Skeletal muscle tissue (tissue), 4 donors: ENCODE data around the gene DEDD. TPM values are rescaled to one million over a fixed set of nuclear protein-coding genes. Genes with fewer than 3 reads are reported as not detected.

Source experiments
- H3K27ac ChIP-seq: one replicate; pipeline ENCODE4 v1.7.0; 2013; ENCODE audit warnings: mild to moderate bottlenecking, low read depth, low read length, inconsistent platforms
- H3K27me3 ChIP-seq, 3 donors: one replicate each; pipeline ENCODE4 v1.7.0; 2013; ENCODE audit warnings: low read length in 3 of 3; ENCODE audit not compliant: control insufficient read depth in 3 of 3, insufficient read depth in 3 of 3
- H3K36me3 ChIP-seq, 3 donors: one replicate each; pipeline ENCODE4 v1.7.0; 2013; ENCODE audit warnings: low read length in 3 of 3; ENCODE audit not compliant: control insufficient read depth in 3 of 3, insufficient read depth in 3 of 3
- H3K4me1 ChIP-seq, 3 donors: one replicate each; pipeline ENCODE4 v1.7.0; 2013; ENCODE audit warnings: low read length in 3 of 3, mild to moderate bottlenecking in 3 of 3; ENCODE audit not compliant: control insufficient read depth in 3 of 3, insufficient read depth in 3 of 3
- H3K4me3 ChIP-seq, 3 donors: one replicate each; pipeline ENCODE4 v1.7.0; 2013; ENCODE audit warnings: low read length in 3 of 3
- H3K9ac ChIP-seq, 3 donors: one replicate each; pipeline ENCODE4 v1.7.0; 2013; ENCODE audit warnings: low read length in 3 of 3, mild to moderate bottlenecking in 3 of 3, moderate library complexity in 2 of 3, low read depth in 1 of 3
- H3K9me3 ChIP-seq, 3 donors: one replicate each; pipeline ENCODE4 v1.7.0; 2013; ENCODE audit warnings: low read length in 3 of 3; ENCODE audit not compliant: control insufficient read depth in 3 of 3
- total RNA-seq: library from RNA; depleted of rRNA; stranded (reverse); fragments of >200 nt; gene quantifications from one replicate; pipeline ENCODE4 v1.2.3, GENCODE V29; 2014
- donor health status: Osteomylitis.

DEDD gene
- total RNA-seq, 1 donor from 2014 or later: 19.8 TPM

- no peak overlapping the region for H3K4me3 ChIP-seq
- H3K27me3 ChIP-seq: no peaks in the 10 kb centered on the region
- H3K27ac ChIP-seq: no peak overlapping the region
- H3K9me3 ChIP-seq: no peaks in the 10 kb centered on the region
- no peak overlapping the region for H3K9ac ChIP-seq
- no peaks in the 10 kb centered on the region for H3K36me3 ChIP-seq
- peaks cover 0 to 4% (median 0%) of the 10 kb centered on the region in 3 donors for H3K4me1 ChIP-seq
Measured at GRCh38 chr1:161090617-161091016, 41.9 kb downstream of the DEDD start.

GRCh38 chr1:161089938-161090337, 42.5 kb downstream of the DEDD start:
- H3K9me3 ChIP-seq: no peaks in the 10 kb centered on the region
- H3K27ac ChIP-seq: no peak overlapping the region
- H3K9ac ChIP-seq: no peak overlapping the region
- H3K4me1 ChIP-seq: peaks cover 0 to 4% (median 0%) of the 10 kb centered on the region in 3 donors
- no peaks in the 10 kb centered on the region for H3K27me3 ChIP-seq
- no peaks in the 10 kb centered on the region for H3K36me3 ChIP-seq
- H3K4me3 ChIP-seq: no peak overlapping the region

GRCh38 chr1:161089251-161089924, 43.1 kb downstream of the DEDD start, which contains the start of gene NECTIN4:
NECTIN4 (minus strand) TSS chr1:161089558; CDS start chr1:161089296, 262 bp downstream.
- Histone ChIP-seq H3K4me3 (no peak within 1 kb of the TSS), H3K9ac (no peak within 1 kb of the TSS), H3K4me1 (peaks cover 0 to 4% (median 0%) of the 10 kb centered on the region in 3 donors), H3K27me3 (no peaks in the 10 kb centered on the region), H3K9me3 (no peaks in the 10 kb centered on the region), H3K27ac (no peak within 1 kb of the TSS), H3K36me3 (no peaks in the 10 kb centered on the region)

- Histone ChIP-seq H3K4me3 (no peak overlapping the region), H3K27ac (no peak overlapping the region), H3K36me3 (no peaks in the 10 kb centered on the region), H3K4me1 (peaks cover 0 to 5% (median 0%) of the 10 kb centered on the region in 3 donors), H3K9ac (no peak overlapping the region), H3K9me3 (no peaks in the 10 kb centered on the region), H3K27me3 (no peaks in the 10 kb centered on the region)
Measured at GRCh38 chr1:161088587-161089110, 43.8 kb downstream of the DEDD start.

- no peaks in the 10 kb centered on the region for H3K9me3 ChIP-seq
- no peak overlapping the region for H3K4me3 ChIP-seq
- no peak overlapping the region for H3K27ac ChIP-seq
- no peaks in the 10 kb centered on the region for H3K36me3 ChIP-seq
- no peaks in the 10 kb centered on the region for H3K27me3 ChIP-seq
- H3K9ac ChIP-seq: no peak overlapping the region
- peaks cover 0 to 12% (median 4%) of the 10 kb centered on the region in 3 donors for H3K4me1 ChIP-seq
Measured at GRCh38 chr1:161086457-161086856, 46.0 kb downstream of the DEDD start.

GRCh38 chr1:161085165-161085564, 47.3 kb downstream of the DEDD start:
- Histone ChIP-seq H3K9ac (no peak overlapping the region), H3K4me3 (no peak overlapping the region), H3K27ac (no peak overlapping the region), H3K27me3 (no peaks in the 10 kb centered on the region), H3K4me1 (peaks cover 0 to 12% (median 4%) of the 10 kb centered on the region in 3 donors), H3K36me3 (no peaks in the 10 kb centered on the region), H3K9me3 (no peaks in the 10 kb centered on the region)

- H3K9ac ChIP-seq: no peak overlapping the region
- H3K27ac ChIP-seq: no peak overlapping the region
- peaks cover 0 to 3% (median 0%) of the 10 kb centered on the region in 3 donors for H3K27me3 ChIP-seq
- no peaks in the 10 kb centered on the region for H3K36me3 ChIP-seq
- peaks cover 0 to 12% (median 4%) of the 10 kb centered on the region in 3 donors for H3K4me1 ChIP-seq
- no peak overlapping the region for H3K4me3 ChIP-seq
- no peaks in the 10 kb centered on the region for H3K9me3 ChIP-seq
Measured at GRCh38 chr1:161084597-161084988, 47.9 kb downstream of the DEDD start.

GRCh38 chr1:161083748-161084596, 48.5 kb downstream of the DEDD start:
- Histone ChIP-seq H3K9me3 (no peaks in the 10 kb centered on the region), H3K4me3 (no peak overlapping the region), H3K4me1 (peaks cover 0 to 11% (median 4%) of the 10 kb centered on the region in 3 donors), H3K27me3 (peaks cover 2 to 9% (median 3%) of the 10 kb centered on the region in 3 donors), H3K27ac (no peak overlapping the region), H3K36me3 (no peaks in the 10 kb centered on the region), H3K9ac (no peak overlapping the region)

GRCh38 chr1:161082996-161083747, 49.3 kb downstream of the DEDD start:
- H3K9me3 ChIP-seq: no peaks in the 10 kb centered on the region
- H3K27ac ChIP-seq: peak overlapping the region; percentile 30
- H3K9ac ChIP-seq: no peak overlapping the region
- no peaks in the 10 kb centered on the region for H3K36me3 ChIP-seq
- no peak overlapping the region for H3K4me3 ChIP-seq
- peaks cover 2 to 10% (median 3%) of the 10 kb centered on the region in 3 donors for H3K27me3 ChIP-seq
- peaks cover 0 to 8% (median 4%) of the 10 kb centered on the region in 3 donors for H3K4me1 ChIP-seq
